Liver (tissue), 3 donors: ENCODE data around the gene FAM227B.

Source experiments
- ATF3 ChIP-seq: IDR thresholded peaks from 2 replicates; pipeline ENCODE4 v1.6.1; 2016; ENCODE audit warnings: antibody characterized with exemption
- CTCF ChIP-seq: fragments of 150-350 bp; IDR thresholded peaks from 2 replicates; pipeline ENCODE4 v1.5.1; 2017; ENCODE audit warnings: improper control_type of control experiment, low read depth, low read length; ENCODE audit not compliant: missing input control
- EGR1 ChIP-seq, 2 donors: IDR thresholded peaks; 2 replicates each; pipeline ENCODE4 v1.6.1; 2016 to 2018; ENCODE audit warnings: antibody characterized with exemption in 2 of 2, low read depth in 2 of 2
- FOXA1 ChIP-seq: IDR thresholded peaks from 2 replicates; pipeline ENCODE4 v1.6.1; 2016; ENCODE audit warnings: antibody characterized with exemption
- GABPA ChIP-seq, 2 donors: IDR thresholded peaks in 1 of 2; conservative IDR thresholded peaks in 1 of 2; 2 replicates each; pipeline ENCODE4 v1.6.1; 2016; ENCODE audit warnings: antibody characterized with exemption in 2 of 2, mild to moderate bottlenecking in 1 of 2, moderate library complexity in 1 of 2
- HNF4A ChIP-seq, 2 donors: conservative IDR thresholded peaks; 2 replicates each; pipeline ENCODE4 v1.6.1; 2016; ENCODE audit warnings: antibody characterized with exemption in 2 of 2, mild to moderate bottlenecking in 2 of 2
- JUND ChIP-seq, 2 donors: IDR thresholded peaks; 2 replicates each; pipeline ENCODE4 v1.6.1; 2016; ENCODE audit warnings: antibody characterized with exemption in 2 of 2
- MAX ChIP-seq: IDR thresholded peaks from 2 replicates; pipeline ENCODE4 v1.6.1; 2016; ENCODE audit warnings: antibody characterized with exemption
- RAD21 ChIP-seq, 2 donors: IDR thresholded peaks; 2 replicates each; pipeline ENCODE4 v1.6.1; 2016; ENCODE audit warnings: antibody characterized with exemption in 2 of 2, mild to moderate bottlenecking in 2 of 2
- REST ChIP-seq: IDR thresholded peaks from 2 replicates; pipeline ENCODE4 v1.6.1; 2016; ENCODE audit warnings: antibody characterized with exemption, mild to moderate bottlenecking
- RXRA ChIP-seq, 2 donors: IDR thresholded peaks; 2 replicates each; pipeline ENCODE4 v1.6.1; 2017 to 2018; ENCODE audit warnings: antibody characterized with exemption in 2 of 2, mild to moderate bottlenecking in 1 of 2
- SP1 ChIP-seq: IDR thresholded peaks from 2 replicates; pipeline ENCODE4 v1.6.1; 2018; ENCODE audit warnings: antibody characterized with exemption, mild to moderate bottlenecking
- YY1 ChIP-seq: IDR thresholded peaks from 2 replicates; pipeline ENCODE4 v1.6.1; 2016; ENCODE audit warnings: antibody characterized with exemption, mild to moderate bottlenecking
- donor health status: healthy.
- donor health status: healthy.

- TF ChIP-seq CTCF (no peak), ATF3 (no peak), MAX (no peak), YY1 (no peak), HNF4A (conservative IDR thresholded peaks at IDR 0.05) (no peak), EGR1 (IDR thresholded peaks at IDR 0.05; ENCODE audit: low read depth in 2 of 2) (no peak), SP1 (no peak), RAD21 (IDR thresholded peaks at IDR 0.05) (no peak), GABPA (IDR thresholded peaks at IDR 0.05 in 1 of 2, conservative IDR thresholded peaks at IDR 0.05 in 1 of 2) (no peak), FOXA1 (no peak), JUND (IDR thresholded peaks at IDR 0.05) (no peak), RXRA (IDR thresholded peaks at IDR 0.05) (no peak), REST (no peak)
Observed at GRCh38 chr15:49379996-49380395, 240.6 kb downstream of the FAM227B start.
